HCT116 (cell line): ENCODE data around the gene SP7. TPM values are rescaled to one million over a fixed set of nuclear protein-coding genes. Genes with fewer than 3 reads are reported as not detected.

ENCODE experiments used
- ATAC-seq: fragments of 200-7000 bp; cut with Tn5 transposase; 2 replicates; pipeline ENCODE4 v1.9.1; 2020; ENCODE audit warnings: mild to moderate bottlenecking, moderate library complexity
- BruUV-seq: library from RNA; stranded (reverse); fragments of 400-500 nt; replicated peaks from 2 replicates; lab custom pipeline; 2021; lab: Mats Ljungman, UMichigan
- CTCF ChIA-PET: fragments of 300-600 bp; sonication (Branson Sonifier 250); formaldehyde crosslinking; loops from one replicate; lab custom pipeline; 2021; ENCODE audit warnings: antibody characterized with exemption; lab: Charles Lee
- POLR2A ChIA-PET: fragments of 300-600, 350-600 bp; sonication (Branson Sonifier 250); formaldehyde crosslinking; loops from one replicate; lab custom pipeline; 2021; ENCODE audit warnings: antibody characterized with exemption; lab: Charles Lee
- RAD21 ChIA-PET, 2 experiments: fragments of 300-600 bp; sonication (Branson Sonifier 250); formaldehyde crosslinking; loops; one replicate each; lab custom pipeline; 2023; ENCODE audit warnings: low total read pairs in 2 of 2; ENCODE audit not compliant: uncharacterized antibody in 2 of 2, unreplicated experiment in 2 of 2, low non-redundant PET in 1 of 2; lab: Charles Lee
- DNase-seq: peaks from one replicate; pipeline ENCODE4 v3.0.0-alpha.2; 2010; ENCODE audit warnings: low read depth, low spot score
- H2AFZ ChIP-seq: fragments of 200-600 bp; shearing (Covaris generic), sonication (generic); 2 replicates; pipeline ENCODE4 v1.6.1; 2017; ENCODE audit warnings: low read depth, mixed run types, mixed read lengths, antibody characterized with exemption, low read length; ENCODE audit not compliant: poor library complexity, severe bottlenecking
- H3K27ac ChIP-seq: 2 replicates; pipeline ENCODE4 v1.5.1; 2012; ENCODE audit warnings: low read depth, low read length
- H3K27me3 ChIP-seq: fragments of 200-600 bp; sonication (generic); 2 replicates; pipeline ENCODE4 v1.6.1; 2016; ENCODE audit warnings: mixed run types, low read length, mixed read lengths; ENCODE audit not compliant: insufficient read depth
- H3K36me3 ChIP-seq, 2 experiments: fragments of 200-500 bp in 1 of 2; fragments of 200-600 bp in 1 of 2; sonication (Bioruptor generic) in 1 of 2; sonication (generic) in 1 of 2; 2 replicates each; pipeline versions ENCODE4 v1.5.1 to v1.6.1; 2014 to 2016; ENCODE audit warnings: low read length in 2 of 2, inconsistent platforms in 1 of 2, mixed read lengths in 1 of 2, mixed run types in 1 of 2; ENCODE audit not compliant: insufficient read depth in 2 of 2, control insufficient read depth in 1 of 2
- H3K4me1 ChIP-seq, 2 experiments: fragments of 200-600 bp in 1 of 2; sonication (generic) in 1 of 2; 2 replicates each; pipeline versions ENCODE4 v1.5.1 to v1.6.1; 2012 to 2017; ENCODE audit warnings: low read length in 2 of 2, inconsistent platforms in 1 of 2, mild to moderate bottlenecking in 1 of 2, mixed read lengths in 1 of 2, mixed run types in 1 of 2, moderate library complexity in 1 of 2; ENCODE audit not compliant: insufficient read depth in 2 of 2, control insufficient read depth in 1 of 2
- H3K4me2 ChIP-seq: fragments of 200-600 bp; sonication (generic); 2 replicates; pipeline ENCODE4 v1.6.1; 2017; ENCODE audit warnings: mixed run types, low read length, mixed read lengths
- H3K4me3 ChIP-seq, 2 experiments: fragments of 200-600 bp in 1 of 2; sonication (generic) in 1 of 2; replicated peaks in 1 of 2; 2 replicates each; pipeline ENCODE4 v1.5.1; 2011 to 2016; ENCODE audit warnings: low read length in 2 of 2, control low read depth in 1 of 2, low read depth in 1 of 2, mild to moderate bottlenecking in 1 of 2, mixed read lengths in 1 of 2, mixed run types in 1 of 2
- H3K79me2 ChIP-seq: fragments of 200-600 bp; sonication (generic); 2 replicates; pipeline ENCODE4 v1.6.1; 2017; ENCODE audit warnings: mild to moderate bottlenecking, mixed run types, low read length, moderate library complexity, mixed read lengths; ENCODE audit not compliant: insufficient read depth
- H3K9ac ChIP-seq: fragments of 200-600 bp; sonication (generic); 2 replicates; pipeline ENCODE4 v1.6.1; 2016; ENCODE audit warnings: low read length, mixed read lengths
- H3K9me2 ChIP-seq: fragments of 200-600 bp; sonication (generic), shearing (Covaris generic); 2 replicates; pipeline ENCODE4 v1.6.1; 2017; ENCODE audit warnings: mixed run types, mild to moderate bottlenecking, moderate library complexity; ENCODE audit not compliant: insufficient read depth
- H3K9me3 ChIP-seq, 2 experiments: fragments of 200-500 bp in 1 of 2; fragments of 200-600 bp in 1 of 2; sonication (Bioruptor generic) in 1 of 2; sonication (generic) in 1 of 2; 2 replicates each; pipeline ENCODE4 v1.6.1; 2014 to 2017; ENCODE audit warnings: low read length in 2 of 2, mixed read lengths in 2 of 2, inconsistent platforms in 1 of 2, low read depth in 1 of 2, mild to moderate bottlenecking in 1 of 2, mixed run types in 1 of 2, moderate library complexity in 1 of 2; ENCODE audit not compliant: control insufficient read depth in 1 of 2, insufficient read depth in 1 of 2
- H4K20me1 ChIP-seq: fragments of 200-600 bp; sonication (generic), shearing (Covaris generic); 2 replicates; pipeline ENCODE4 v1.6.1; 2017; ENCODE audit warnings: mixed run types, mild to moderate bottlenecking, moderate library complexity; ENCODE audit not compliant: insufficient read depth
- EGR1 ChIP-seq: IDR thresholded peaks from 2 replicates; pipeline ENCODE4 v1.6.1; 2012; ENCODE audit warnings: low read depth
- ELF1 ChIP-seq: IDR thresholded peaks from 2 replicates; pipeline ENCODE4 v1.6.1; 2012; ENCODE audit warnings: low read depth, borderline replicate concordance
- EZH2 ChIP-seq: fragments of 200-600 bp; sonication (generic); IDR thresholded peaks from 2 replicates; pipeline ENCODE4 v1.6.1; 2017; ENCODE audit warnings: antibody characterized with exemption, mixed run types
- POLR2AphosphoS5 ChIP-seq: IDR thresholded peaks from 2 replicates; pipeline ENCODE4 v1.6.1; 2011; ENCODE audit warnings: mild to moderate bottlenecking, low read depth, low read length, moderate library complexity
- RAD21 ChIP-seq: IDR thresholded peaks from 2 replicates; pipeline ENCODE4 v1.6.1; 2012; ENCODE audit warnings: low read depth, mild to moderate bottlenecking
- SP1 ChIP-seq: IDR thresholded peaks from 2 replicates; pipeline ENCODE4 v1.6.1; 2012; ENCODE audit warnings: low read depth
- SRF ChIP-seq: IDR thresholded peaks from 2 replicates; pipeline ENCODE4 v1.6.1; 2012; ENCODE audit warnings: low read depth
- TCF7L2 ChIP-seq: IDR thresholded peaks from 2 replicates; pipeline ENCODE4 v1.7.0; 2011; ENCODE audit warnings: borderline replicate concordance, inconsistent platforms; ENCODE audit not compliant: insufficient read depth, insufficient read length; ENCODE audit errors: extremely low read depth
- ZFX ChIP-seq: fragments of 450-650 bp; IDR thresholded peaks from 2 replicates; pipeline ENCODE4 v1.6.1; 2017
- ZNF274 ChIP-seq: fragments of 200-500 bp; sonication (Bioruptor generic); IDR thresholded peaks from 2 replicates; pipeline ENCODE4 v1.6.1; 2014; ENCODE audit warnings: mild to moderate bottlenecking, low read depth, low read length, inconsistent platforms
- intact Hi-C: fragments of 100-400 bp; cut with micrococcal nuclease; formaldehyde crosslinking; loops from 2 replicates; pipeline ENCODE4 v1.10.0; 2022
- total RNA-seq: library from RNA; stranded (reverse); gene quantifications from one replicate; pipeline ENCODE4 v1.2.1, GENCODE V29; 2021; ENCODE audit not compliant: unreplicated experiment
- TF ChIP-seq, protein P1 (sequence below), 3 experiments: fragments of 200-600 bp in 1 of 3; sonication (generic) in 1 of 3; IDR thresholded peaks in 2 of 3; conservative IDR thresholded peaks in 1 of 3; 2 replicates each; pipeline ENCODE4 v1.5.1; 2012 to 2017; ENCODE audit warnings: low read depth in 2 of 3, low read length in 2 of 3, antibody characterized with exemption in 1 of 3, borderline replicate concordance in 1 of 3, control low read depth in 1 of 3, mild to moderate bottlenecking in 1 of 3, mixed read lengths in 1 of 3, mixed run types in 1 of 3, moderate library complexity in 1 of 3; ENCODE audit not compliant: insufficient read depth in 1 of 3
- TF ChIP-seq, protein P2 (sequence below): IDR thresholded peaks from 2 replicates; pipeline ENCODE4 v1.6.1; 2012

SP7 gene
- total RNA-seq, 1 experiment from 2014 or later = not detected

DNA sequence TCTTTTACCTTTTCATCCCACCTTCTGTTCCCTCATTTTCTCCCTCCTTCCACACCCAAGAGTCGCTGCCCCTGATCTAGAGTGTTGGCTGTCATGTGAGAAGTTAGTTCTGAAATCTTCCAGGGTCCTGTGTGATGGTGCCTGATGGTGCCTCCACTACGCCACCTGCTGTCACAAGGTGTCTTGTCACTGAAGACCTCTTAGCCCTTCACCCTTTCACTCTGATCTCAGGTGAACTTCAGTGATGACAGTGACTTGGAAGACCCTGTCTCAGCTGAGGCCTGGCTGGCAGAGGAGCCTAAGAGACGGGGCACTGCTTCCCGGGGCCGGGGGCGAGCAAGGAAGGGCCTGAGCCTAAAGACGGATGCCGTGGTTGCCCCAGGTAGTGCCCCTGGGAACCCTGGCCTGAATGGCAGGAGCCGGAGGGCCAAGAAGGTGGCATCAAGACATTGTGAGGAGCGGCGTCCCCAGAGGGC lies 48.4 kb downstream of the SP7 start:
- H3K9me3 ChIP-seq = no peaks in the 10 kb centered on the region
- H3K27ac ChIP-seq = no peak overlapping the region
- ATAC-seq (peak; percentile 89), DNase-seq (no peak)
- H4K20me1 ChIP-seq = no peaks in the 10 kb centered on the region
- no peak for TF ChIP-seq POLR2AphosphoS5
- TF ChIP-seq EGR1 = no peak
- no peak for TF ChIP-seq SRF
- TF ChIP-seq RAD21 = peak; percentile 80
- TF ChIP-seq, protein P1, sequence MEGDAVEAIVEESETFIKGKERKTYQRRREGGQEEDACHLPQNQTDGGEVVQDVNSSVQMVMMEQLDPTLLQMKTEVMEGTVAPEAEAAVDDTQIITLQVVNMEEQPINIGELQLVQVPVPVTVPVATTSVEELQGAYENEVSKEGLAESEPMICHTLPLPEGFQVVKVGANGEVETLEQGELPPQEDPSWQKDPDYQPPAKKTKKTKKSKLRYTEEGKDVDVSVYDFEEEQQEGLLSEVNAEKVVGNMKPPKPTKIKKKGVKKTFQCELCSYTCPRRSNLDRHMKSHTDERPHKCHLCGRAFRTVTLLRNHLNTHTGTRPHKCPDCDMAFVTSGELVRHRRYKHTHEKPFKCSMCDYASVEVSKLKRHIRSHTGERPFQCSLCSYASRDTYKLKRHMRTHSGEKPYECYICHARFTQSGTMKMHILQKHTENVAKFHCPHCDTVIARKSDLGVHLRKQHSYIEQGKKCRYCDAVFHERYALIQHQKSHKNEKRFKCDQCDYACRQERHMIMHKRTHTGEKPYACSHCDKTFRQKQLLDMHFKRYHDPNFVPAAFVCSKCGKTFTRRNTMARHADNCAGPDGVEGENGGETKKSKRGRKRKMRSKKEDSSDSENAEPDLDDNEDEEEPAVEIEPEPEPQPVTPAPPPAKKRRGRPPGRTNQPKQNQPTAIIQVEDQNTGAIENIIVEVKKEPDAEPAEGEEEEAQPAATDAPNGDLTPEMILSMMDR (IDR thresholded peaks at IDR 0.05 in 2 of 3, conservative IDR thresholded peaks at IDR 0.05 in 1 of 3; ENCODE audit: borderline replicate concordance in 1 of 3, insufficient read depth in 1 of 3, low read depth in 2 of 3, low read length in 2 of 3) = peak; percentile 73 to 80 (median 80)
- H3K36me3 ChIP-seq = peaks cover 41 to 56% of the 10 kb centered on the region in 2 experiments
- H3K4me3 ChIP-seq = no peak overlapping the region
- no peaks in the 10 kb centered on the region for H3K79me2 ChIP-seq
- H2AFZ ChIP-seq = no peak overlapping the region
- no peak overlapping the region for H3K4me2 ChIP-seq
- intact Hi-C loops = loop anchor here (1.0 to 10.0 kb wide), 3 partner anchors 74 to 223 kb away; no protein-coding TSS in a partner anchor
- RAD21 ChIA-PET = interaction anchor here in 1 of 2 experiments (1.1 kb wide), 1 partner anchor 129 kb away, joined by 3 read pairs; no protein-coding TSS in a partner anchor
- no peaks in the 10 kb centered on the region for H3K9me2 ChIP-seq
- no peaks in the 10 kb centered on the region for H3K27me3 ChIP-seq
- H3K9ac ChIP-seq = no peak overlapping the region
- CTCF ChIA-PET = interaction anchor here (1.1 to 3.0 kb wide), 2 partner anchors 74 to 77 kb away, joined by 3 to 34 read pairs; no protein-coding TSS in a partner anchor
- BruUV-seq = no TSS peak
- no peaks in the 10 kb centered on the region for H3K4me1 ChIP-seq
- POLR2A ChIA-PET = no interaction called here

DNA sequence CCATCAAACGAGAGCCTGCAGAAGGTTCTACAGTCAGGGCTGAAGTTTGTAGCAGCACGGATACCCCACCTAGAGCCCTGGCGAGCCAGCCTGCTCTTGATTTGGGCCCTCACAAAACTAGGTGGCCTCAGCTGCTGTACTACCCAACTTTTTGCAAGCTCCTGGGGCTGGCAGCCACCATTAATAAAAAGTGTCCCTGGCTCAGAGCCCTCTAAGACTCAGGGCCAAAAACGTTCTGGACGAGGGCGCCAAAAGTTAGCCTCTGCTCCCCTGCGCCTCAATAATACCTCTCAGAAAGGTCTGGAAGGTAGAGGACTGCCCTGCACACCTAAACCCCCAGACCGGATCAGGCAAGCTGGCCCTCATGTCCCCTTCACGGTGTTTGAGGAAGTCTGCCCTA lies 49.7 kb downstream of the SP7 start:
- H3K9me2 ChIP-seq = no peaks in the 10 kb centered on the region
- H3K9ac ChIP-seq = no peak overlapping the region
- ATAC-seq = no peak
- CTCF ChIA-PET = interaction anchor here (1.1 to 3.0 kb wide), 2 partner anchors 72 to 127 kb away, joined by 4 to 34 read pairs; no protein-coding TSS in a partner anchor
- no peak overlapping the region for H3K27ac ChIP-seq
- no peak overlapping the region for H3K4me2 ChIP-seq
- no peak overlapping the region for H2AFZ ChIP-seq
- H4K20me1 ChIP-seq = no peaks in the 10 kb centered on the region
- H3K79me2 ChIP-seq = no peaks in the 10 kb centered on the region
- H3K36me3 ChIP-seq = peaks cover 42 to 65% of the 10 kb centered on the region in 2 experiments
- no peak overlapping the region for H3K4me3 ChIP-seq
- H3K4me1 ChIP-seq = no peaks in the 10 kb centered on the region
- intact Hi-C loops = loop anchor here (10.0 kb wide), 1 partner anchor 222 kb away; no protein-coding TSS in a partner anchor
- DNase-seq = no peak
- BruUV-seq = no TSS peak
- RAD21 ChIA-PET = interaction anchor here in 1 of 2 experiments (1.1 to 1.4 kb wide), 2 partner anchors 73 to 127 kb away, joined by 3 to 11 read pairs; no protein-coding TSS in a partner anchor
- no peaks in the 10 kb centered on the region for H3K27me3 ChIP-seq
- POLR2A ChIA-PET = interaction anchor here (1.0 kb wide), 1 partner anchor 15 kb away, joined by 3 read pairs; no protein-coding TSS in a partner anchor
- H3K9me3 ChIP-seq = no peaks in the 10 kb centered on the region
- TF ChIP-seq, protein P1 (IDR thresholded peaks at IDR 0.05 in 2 of 3, conservative IDR thresholded peaks at IDR 0.05 in 1 of 3; ENCODE audit: borderline replicate concordance in 1 of 3, insufficient read depth in 1 of 3, low read depth in 2 of 3, low read length in 2 of 3) = no peak
- no peak for TF ChIP-seq EZH2
- TF ChIP-seq SP1 = no peak
- TF ChIP-seq ZNF274 = no peak
- TF ChIP-seq, protein P2, sequence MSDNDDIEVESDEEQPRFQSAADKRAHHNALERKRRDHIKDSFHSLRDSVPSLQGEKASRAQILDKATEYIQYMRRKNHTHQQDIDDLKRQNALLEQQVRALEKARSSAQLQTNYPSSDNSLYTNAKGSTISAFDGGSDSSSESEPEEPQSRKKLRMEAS = no peak
- no peak for TF ChIP-seq ELF1
- no peak for TF ChIP-seq TCF7L2
- TF ChIP-seq ZFX = no peak
